ENCODE measurements around the gene SCAANT1.

GRCh38 chr3:63910001-63910400, 2.2 kb downstream of the SCAANT1 start:
- no peak for TF ChIP-seq EZH2phosphoT487 (conservative IDR thresholded peaks at IDR 0.05; ENCODE audit: low read length)
- TF ChIP-seq CTCF (IDR thresholded peaks at IDR 0.05; ENCODE audit: insufficient read depth, low read length, poor library complexity, severe bottlenecking) = no peak
